ENCODE measurements around the gene SLCO3A1.

Gene SLCO3A1

GRCh38 chr15:92029767-92030166 is 176.3 kb downstream of the SLCO3A1 start:
- TF ChIP-seq, protein P1, sequence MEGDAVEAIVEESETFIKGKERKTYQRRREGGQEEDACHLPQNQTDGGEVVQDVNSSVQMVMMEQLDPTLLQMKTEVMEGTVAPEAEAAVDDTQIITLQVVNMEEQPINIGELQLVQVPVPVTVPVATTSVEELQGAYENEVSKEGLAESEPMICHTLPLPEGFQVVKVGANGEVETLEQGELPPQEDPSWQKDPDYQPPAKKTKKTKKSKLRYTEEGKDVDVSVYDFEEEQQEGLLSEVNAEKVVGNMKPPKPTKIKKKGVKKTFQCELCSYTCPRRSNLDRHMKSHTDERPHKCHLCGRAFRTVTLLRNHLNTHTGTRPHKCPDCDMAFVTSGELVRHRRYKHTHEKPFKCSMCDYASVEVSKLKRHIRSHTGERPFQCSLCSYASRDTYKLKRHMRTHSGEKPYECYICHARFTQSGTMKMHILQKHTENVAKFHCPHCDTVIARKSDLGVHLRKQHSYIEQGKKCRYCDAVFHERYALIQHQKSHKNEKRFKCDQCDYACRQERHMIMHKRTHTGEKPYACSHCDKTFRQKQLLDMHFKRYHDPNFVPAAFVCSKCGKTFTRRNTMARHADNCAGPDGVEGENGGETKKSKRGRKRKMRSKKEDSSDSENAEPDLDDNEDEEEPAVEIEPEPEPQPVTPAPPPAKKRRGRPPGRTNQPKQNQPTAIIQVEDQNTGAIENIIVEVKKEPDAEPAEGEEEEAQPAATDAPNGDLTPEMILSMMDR (IDR thresholded peaks at IDR 0.05; ENCODE audit: extremely low read depth, insufficient read depth, missing control alignments): no peak
- DNase-seq (ENCODE audit: low spot score): no peak

GRCh38 chr15:92033314-92033713 is 179.8 kb downstream of the SLCO3A1 start:
- in situ Hi-C loops (cut with MboI; ENCODE audit: low pct_unique_long_range_greater_than_20kb, low sequenced_read_pairs, unreplicated experiment): no loop called here
- TF ChIP-seq, protein P1 (IDR thresholded peaks at IDR 0.05; ENCODE audit: extremely low read depth, insufficient read depth, missing control alignments): no peak
- no peak for DNase-seq (ENCODE audit: low spot score)

More at GRCh38 chr15:92029767-92030166, 176.3 kb downstream of the SLCO3A1 start:
- in situ Hi-C loops (cut with MboI; ENCODE audit: low pct_unique_long_range_greater_than_20kb, low sequenced_read_pairs, unreplicated experiment): no loop called here

GRCh38 chr15:92033723-92034122 is 180.2 kb downstream of the SLCO3A1 start:
- in situ Hi-C loops (cut with MboI; ENCODE audit: low pct_unique_long_range_greater_than_20kb, low sequenced_read_pairs, unreplicated experiment): no loop called here
- no peak for DNase-seq (ENCODE audit: low spot score)
- TF ChIP-seq, protein P1 (IDR thresholded peaks at IDR 0.05; ENCODE audit: extremely low read depth, insufficient read depth, missing control alignments): no peak

DNA sequence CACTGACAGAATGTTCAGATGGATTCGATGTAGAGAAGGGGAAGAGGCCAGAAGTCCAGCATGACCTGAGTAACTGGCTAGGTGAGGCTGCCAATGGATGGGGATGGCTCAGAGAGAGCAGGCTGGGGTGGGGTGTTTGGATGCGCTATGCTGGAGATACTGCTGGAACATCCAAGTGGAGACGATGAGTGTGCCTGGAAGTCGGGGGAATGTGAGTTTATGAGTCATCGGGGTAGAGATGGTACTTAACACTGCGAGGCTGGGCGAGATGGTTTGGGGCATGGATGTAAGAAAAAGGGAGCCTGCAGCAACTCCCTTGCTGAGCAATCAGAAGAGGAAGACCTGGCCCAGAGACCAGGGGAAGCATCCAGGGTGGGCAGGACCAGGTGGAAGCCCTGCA is 180.7 kb downstream of the SLCO3A1 start:
- no peak for DNase-seq (ENCODE audit: low spot score)
- TF ChIP-seq, protein P1 (IDR thresholded peaks at IDR 0.05; ENCODE audit: extremely low read depth, insufficient read depth, missing control alignments): no peak
- in situ Hi-C loops (cut with MboI; ENCODE audit: low pct_unique_long_range_greater_than_20kb, low sequenced_read_pairs, unreplicated experiment): no loop called here

GRCh38 chr15:92035551-92035950 is 182.0 kb downstream of the SLCO3A1 start:
- TF ChIP-seq, protein P1 (IDR thresholded peaks at IDR 0.05; ENCODE audit: extremely low read depth, insufficient read depth, missing control alignments): no peak
- in situ Hi-C loops (cut with MboI; ENCODE audit: low pct_unique_long_range_greater_than_20kb, low sequenced_read_pairs, unreplicated experiment): no loop called here
- no peak for DNase-seq (ENCODE audit: low spot score)

DNA sequence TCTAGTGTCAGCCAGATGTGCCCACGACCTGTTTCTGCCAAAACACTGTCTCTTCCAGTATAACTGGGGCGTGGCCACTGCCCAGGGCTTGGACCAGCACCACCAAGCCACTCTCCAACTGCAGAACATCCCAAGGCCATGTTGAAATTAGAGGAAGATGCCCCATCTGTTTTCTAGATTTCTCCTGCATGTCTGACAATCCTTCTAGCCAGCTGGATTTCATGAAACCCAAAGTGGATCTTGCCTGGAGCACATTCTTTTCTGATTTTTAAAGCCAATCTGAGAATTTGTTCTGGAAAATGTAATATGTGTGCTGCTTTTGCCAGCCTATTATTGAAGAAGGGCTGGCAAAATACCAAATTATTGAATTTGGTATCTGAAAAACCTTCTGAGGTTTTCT is 182.5 kb downstream of the SLCO3A1 start:
- DNase-seq (ENCODE audit: low spot score): no peak
- in situ Hi-C loops (cut with MboI; ENCODE audit: low pct_unique_long_range_greater_than_20kb, low sequenced_read_pairs, unreplicated experiment): no loop called here
- TF ChIP-seq, protein P1 (IDR thresholded peaks at IDR 0.05; ENCODE audit: extremely low read depth, insufficient read depth, missing control alignments): no peak

DNA sequence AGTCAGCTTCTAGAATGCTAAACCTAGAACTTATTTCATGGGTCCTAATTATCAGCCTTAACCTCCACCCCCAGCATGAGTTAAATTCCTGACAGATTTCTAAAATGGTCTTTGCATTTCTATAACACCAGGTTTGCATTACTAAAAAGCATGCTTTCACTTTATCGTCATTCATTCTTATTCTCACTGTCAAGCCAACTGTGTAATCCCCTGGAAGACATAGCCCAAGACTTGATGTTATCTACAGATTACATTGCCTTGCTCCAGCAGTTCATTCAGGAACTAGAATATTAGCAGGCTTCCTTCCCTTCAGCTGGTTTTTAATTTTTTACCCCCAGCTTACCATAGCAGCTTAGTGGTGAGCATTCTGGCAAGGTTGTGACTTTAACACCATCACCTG is 184.0 kb downstream of the SLCO3A1 start:
- in situ Hi-C loops (cut with MboI; ENCODE audit: low pct_unique_long_range_greater_than_20kb, low sequenced_read_pairs, unreplicated experiment): no loop called here
- TF ChIP-seq, protein P1 (IDR thresholded peaks at IDR 0.05; ENCODE audit: extremely low read depth, insufficient read depth, missing control alignments): no peak
- DNase-seq (ENCODE audit: low spot score): no peak

Data from GM13977 (cell line).